Vagina (tissue), 2 donors: ENCODE measurements around the gene CRY2.
A peak's percentile ranks its signal among the peaks of the same experiment; 100 is the strongest.

Source experiments
- POLR2A ChIP-seq, 2 donors: fragments of 450-650 bp; IDR thresholded peaks; one replicate each; pipeline ENCODE4 v1.6.1; 2017; ENCODE audit warnings: antibody characterized with exemption in 2 of 2, mild to moderate bottlenecking in 2 of 2, moderate library complexity in 2 of 2
- POLR2AphosphoS5 ChIP-seq, 2 donors: sonication (generic); formaldehyde crosslinking; IDR thresholded peaks; one replicate each; pipeline ENCODE4 v1.9.0; 2017; ENCODE audit warnings: antibody characterized with exemption in 2 of 2, mild to moderate bottlenecking in 2 of 2, low read depth in 1 of 2; ENCODE audit not compliant: insufficient read depth in 1 of 2
- TF ChIP-seq, protein P1 (sequence below), 3 experiments: fragments of 450-650 bp in 2 of 3; fragments of 200-600 bp in 1 of 3; sonication (generic) in 1 of 3; IDR thresholded peaks; one replicate each; pipeline ENCODE4 v1.5.1; 2017 to 2019; ENCODE audit warnings: antibody characterized with exemption in 3 of 3, mild to moderate bottlenecking in 2 of 3, moderate library complexity in 2 of 3

DNA sequence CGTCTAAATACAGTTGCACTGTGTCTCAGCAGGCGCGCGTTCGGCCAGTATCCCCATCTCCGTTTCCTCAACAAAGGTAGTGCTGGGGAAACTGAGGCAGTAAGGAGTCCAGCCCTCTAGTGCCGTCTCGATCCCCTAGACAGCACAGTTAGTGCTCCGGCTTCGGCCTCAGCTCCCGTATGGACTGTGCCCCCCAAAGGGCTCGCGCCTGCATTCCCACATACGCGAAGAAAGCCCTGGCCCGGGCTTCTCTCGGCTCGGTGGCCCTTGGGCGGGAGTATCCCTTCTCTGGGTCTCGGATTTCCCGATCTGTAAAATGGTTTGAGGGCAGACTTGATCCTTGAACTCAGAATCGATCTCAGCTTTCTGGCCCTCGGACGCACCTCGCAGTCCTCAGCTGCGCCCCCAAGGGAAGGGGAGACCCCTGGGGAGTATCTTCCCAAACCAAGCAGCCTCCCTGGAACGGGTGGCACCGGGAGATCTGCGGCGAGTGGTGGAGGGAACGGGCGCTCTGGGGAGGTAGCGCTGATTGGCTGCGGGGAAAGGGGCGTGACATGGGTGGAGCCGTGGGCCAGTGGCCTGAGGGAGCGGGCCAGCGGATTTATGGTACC is 71.2 kb downstream of the CRY2 start:
- TF ChIP-seq, protein P1, sequence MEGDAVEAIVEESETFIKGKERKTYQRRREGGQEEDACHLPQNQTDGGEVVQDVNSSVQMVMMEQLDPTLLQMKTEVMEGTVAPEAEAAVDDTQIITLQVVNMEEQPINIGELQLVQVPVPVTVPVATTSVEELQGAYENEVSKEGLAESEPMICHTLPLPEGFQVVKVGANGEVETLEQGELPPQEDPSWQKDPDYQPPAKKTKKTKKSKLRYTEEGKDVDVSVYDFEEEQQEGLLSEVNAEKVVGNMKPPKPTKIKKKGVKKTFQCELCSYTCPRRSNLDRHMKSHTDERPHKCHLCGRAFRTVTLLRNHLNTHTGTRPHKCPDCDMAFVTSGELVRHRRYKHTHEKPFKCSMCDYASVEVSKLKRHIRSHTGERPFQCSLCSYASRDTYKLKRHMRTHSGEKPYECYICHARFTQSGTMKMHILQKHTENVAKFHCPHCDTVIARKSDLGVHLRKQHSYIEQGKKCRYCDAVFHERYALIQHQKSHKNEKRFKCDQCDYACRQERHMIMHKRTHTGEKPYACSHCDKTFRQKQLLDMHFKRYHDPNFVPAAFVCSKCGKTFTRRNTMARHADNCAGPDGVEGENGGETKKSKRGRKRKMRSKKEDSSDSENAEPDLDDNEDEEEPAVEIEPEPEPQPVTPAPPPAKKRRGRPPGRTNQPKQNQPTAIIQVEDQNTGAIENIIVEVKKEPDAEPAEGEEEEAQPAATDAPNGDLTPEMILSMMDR (IDR thresholded peaks at IDR 0.05): no peak
- TF ChIP-seq POLR2A (IDR thresholded peaks at IDR 0.05): peak in 1 of 2 donors; percentile 67
- TF ChIP-seq POLR2AphosphoS5 (IDR thresholded peaks at IDR 0.05; ENCODE audit: insufficient read depth in 1 of 2, low read depth in 1 of 2): peak; percentile 11 to 79
